GM12878 (cell line): ENCODE data around the gene STK4. TPM values are rescaled to one million over a fixed set of nuclear protein-coding genes. Genes with fewer than 3 reads are reported as not detected.

ENCODE experiments used
- ATAC-seq: fragments of 200-7000 bp; cut with Tn5 transposase; 3 replicates; pipeline ENCODE4 v1.9.1; 2020; ENCODE audit warnings: mild to moderate bottlenecking, moderate library complexity
- BruUV-seq: library from RNA; stranded (reverse); fragments of 400-500 nt; replicated peaks from 2 replicates; lab custom pipeline; 2021; lab: Mats Ljungman, UMichigan
- CTCF ChIA-PET: fragments of 300-600 bp; sonication (Branson Sonifier 250); formaldehyde crosslinking; extraction: SDS; loops from one replicate; lab custom pipeline; 2021; ENCODE audit warnings: inconsistent platforms; lab: Yijun Ruan, JAX
- POLR2A ChIA-PET: fragments of 350-600 bp; formaldehyde crosslinking; extraction: SDS; loops from one replicate; lab custom pipeline; 2021; ENCODE audit warnings: inconsistent platforms; lab: Charles Lee
- RAD21 ChIA-PET: fragments of 300-600 bp; sonication (Branson Sonifier 250); formaldehyde crosslinking; loops from one replicate; lab custom pipeline; 2023; ENCODE audit warnings: antibody characterized with exemption; ENCODE audit not compliant: unreplicated experiment; lab: Charles Lee
- SMC1A ChIA-PET: fragments of 300-600 bp; sonication (Branson Sonifier 250); formaldehyde crosslinking; loops from one replicate; lab custom pipeline; 2023; ENCODE audit not compliant: unreplicated experiment, uncharacterized antibody; lab: Charles Lee
- DNase-seq: peaks from one replicate; pipeline ENCODE4 v3.0.0-alpha.2; 2011; ENCODE audit warnings: low read depth, low spot score
- FAIRE-seq: peaks from 3 replicates; lab custom pipeline; 2011; peaks lifted over from hg19 to GRCh38; lab: Jason Lieb, UNC
- H2AFZ ChIP-seq: 2 replicates; pipeline ENCODE4 v1.6.0; 2011; ENCODE audit warnings: low read depth, low read length, control low read depth; ENCODE audit not compliant: control insufficient read depth
- H3K27ac ChIP-seq: 2 replicates; pipeline ENCODE4 v1.5.1; 2011; ENCODE audit warnings: control low read depth; ENCODE audit not compliant: control insufficient read depth, insufficient read depth
- H3K27me3 ChIP-seq, 2 experiments: replicated peaks in 1 of 2; 2 replicates each; pipeline versions ENCODE4 v1.6.0 to v1.6.1; 2011; ENCODE audit warnings: low read length in 1 of 2; ENCODE audit not compliant: control insufficient read depth in 2 of 2, insufficient read depth in 2 of 2
- H3K36me3 ChIP-seq, 2 experiments: 2 replicates each; pipeline ENCODE4 v1.5.1; 2011; ENCODE audit warnings: low read length in 1 of 2; ENCODE audit not compliant: control insufficient read depth in 2 of 2, insufficient read depth in 2 of 2
- H3K4me1 ChIP-seq: 2 replicates; pipeline ENCODE4 v1.6.1; 2011; ENCODE audit warnings: mild to moderate bottlenecking, low read length, moderate library complexity, mixed read lengths; ENCODE audit not compliant: control insufficient read depth, insufficient read depth
- H3K4me2 ChIP-seq: 2 replicates; pipeline ENCODE4 v1.6.0; 2011; ENCODE audit warnings: control low read depth; ENCODE audit not compliant: control insufficient read depth, insufficient read depth
- H3K4me3 ChIP-seq: fragments of 200-600 bp; sonication (generic); 2 replicates; pipeline ENCODE4 v1.5.1; 2016
- H3K79me2 ChIP-seq: 2 replicates; pipeline ENCODE4 v1.6.0; 2011; ENCODE audit warnings: low read length; ENCODE audit not compliant: control insufficient read depth, insufficient read depth
- H3K9ac ChIP-seq: 2 replicates; pipeline ENCODE4 v1.8.0; 2011; ENCODE audit warnings: low read length, control low read depth, mixed read lengths; ENCODE audit not compliant: control insufficient read depth, insufficient read depth
- H3K9me3 ChIP-seq: replicated peaks from 3 replicates; pipeline ENCODE4 v1.5.1; 2011; ENCODE audit warnings: mild to moderate bottlenecking, low read length; ENCODE audit not compliant: control insufficient read depth, insufficient read depth
- H4K20me1 ChIP-seq: 2 replicates; pipeline ENCODE4 v1.6.0; 2011; ENCODE audit not compliant: control insufficient read depth, insufficient read depth
- EZH2 ChIP-seq: IDR thresholded peaks from 2 replicates; pipeline ENCODE4 v1.6.1; 2012; ENCODE audit warnings: low read depth, mild to moderate bottlenecking, control low read depth, inconsistent platforms, low read length, borderline replicate concordance; ENCODE audit not compliant: control insufficient read depth
- IKZF2 ChIP-seq, 2 experiments: fragments of 450-650 bp; IDR thresholded peaks; 2 replicates each; pipeline ENCODE4 v1.6.1; 2017; ENCODE audit warnings: mild to moderate bottlenecking in 2 of 2, moderate library complexity in 2 of 2
- MXI1 ChIP-seq: fragments of 150-350 bp; IDR thresholded peaks from 2 replicates; pipeline ENCODE4 v1.6.1; 2011; ENCODE audit warnings: low read depth, mild to moderate bottlenecking, inconsistent platforms, low read length, improper control_type of control experiment
- NFYB ChIP-seq: IDR thresholded peaks from 2 replicates; pipeline ENCODE4 v1.6.1; 2011; ENCODE audit warnings: low read depth, mild to moderate bottlenecking, low read length, improper control_type of control experiment, moderate library complexity; ENCODE audit not compliant: insufficient read depth
- RFX5 ChIP-seq: IDR thresholded peaks from 2 replicates; pipeline ENCODE4 v1.6.1; 2011; ENCODE audit warnings: low read depth, low read length, improper control_type of control experiment
- SUZ12 ChIP-seq: fragments of 200-600 bp; sonication (generic); IDR thresholded peaks from one replicate; pipeline ENCODE4 v1.6.1; 2018; ENCODE audit warnings: antibody characterized with exemption, mild to moderate bottlenecking; ENCODE audit not compliant: unreplicated experiment
- TBL1XR1 ChIP-seq: IDR thresholded peaks from 2 replicates; pipeline ENCODE4 v1.6.1; 2012; ENCODE audit warnings: low read depth, low read length, improper control_type of control experiment
- WGBS: methylation state at CpG from one replicate; pipeline ENCODE4 v1.1.6; 2016; ENCODE audit warnings: low lambda C conversion rate; ENCODE audit not compliant: insufficient replicate concordance, insufficient coverage; ENCODE audit errors: missing lambda C conversion rate; 5-methylcytosine and 5-hydroxymethylcytosine counted together
- in situ Hi-C: fragments of 300-500 bp; cut with MboI; formaldehyde crosslinking; loops from 9 replicates; pipeline ENCODE4 v1.14.3; 2018; ENCODE audit warnings: mixed read lengths
- intact Hi-C: fragments of 100-400 bp; cut with micrococcal nuclease; formaldehyde crosslinking; loops from one replicate; pipeline ENCODE4 v1.14.2; 2022; ENCODE audit not compliant: unreplicated experiment
- polyA plus RNA-seq, 11 experiments: library from polyadenylated mRNA; depleted of rRNA in 4 of 11; unstranded in 6 of 11; stranded (reverse) in 5 of 11; fragments of >200 nt; fragmentation: Nextera tagmentation in 4 of 11; fragmentation: Illumina TruSeq in 1 of 11; extraction: Ambion mirVana in 4 of 11; extraction: Trizol in 1 of 11; gene quantifications; 1 replicate in 1 of 11; 2 replicates in 10 of 11; pipeline versions ENCODE4 v1.2.1 to v1.2.3, GENCODE V29; 2011 to 2016; ENCODE audit warnings: inconsistent platforms in 2 of 11, missing spikeins in 2 of 11, low read depth in 1 of 11
- total RNA-seq, 4 experiments: library from RNA; depleted of rRNA in 3 of 4; stranded (reverse); fragments of >200 nt in 3 of 4; fragmentation: Illumina TruSeq in 1 of 4; extraction: Trizol in 1 of 4; gene quantifications; 2 replicates each; pipeline versions ENCODE4 v1.2.1 to v1.2.3, GENCODE V29; 2013 to 2021
- TF ChIP-seq, protein P1 (sequence below): IDR thresholded peaks from 2 replicates; pipeline ENCODE4 v1.6.1; 2012; ENCODE audit warnings: low read depth, low read length, improper control_type of control experiment

Gene STK4
- total and polyA plus RNA-seq, 10 of the 15 experiments (the other 5 are each of a cell fraction or from before 2014, with no cell fraction given), result 24.0 to 135 (median 89.7) TPM

DNA sequence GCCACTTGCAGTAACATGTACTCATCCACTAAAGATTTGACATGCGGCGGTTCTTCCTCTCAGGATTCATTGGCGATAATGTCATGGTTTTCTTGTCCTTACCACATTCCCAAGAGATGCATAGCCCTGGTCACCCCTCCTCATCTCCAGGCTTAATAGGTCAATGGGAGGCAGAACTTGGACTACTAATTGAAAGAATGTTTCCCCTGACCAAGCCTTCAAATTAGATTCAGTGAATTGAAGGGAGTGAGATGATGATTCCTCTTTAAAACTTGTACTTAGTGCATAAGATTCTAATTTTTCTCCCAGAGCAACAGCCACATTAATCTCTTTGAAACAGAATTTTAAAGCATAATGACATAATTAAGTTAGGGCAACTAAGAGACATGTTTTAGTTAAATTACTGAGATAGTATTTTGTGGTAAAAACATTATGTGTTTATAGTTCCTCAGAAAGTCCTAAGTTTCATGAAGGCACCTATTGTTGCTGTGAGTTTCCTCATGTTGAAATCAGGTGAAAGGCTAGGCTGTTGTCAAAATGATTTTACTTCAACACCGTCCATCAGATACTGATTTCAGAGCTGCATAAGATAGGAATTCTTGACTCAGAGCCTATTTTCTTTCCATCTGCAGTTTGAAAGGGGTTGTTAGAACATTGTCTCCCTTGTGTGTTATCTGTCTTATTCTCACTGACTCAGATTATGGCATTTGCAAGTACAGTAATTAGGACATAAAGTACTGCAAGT lies 48.5 kb downstream of the STK4 start:
- H3K79me2 ChIP-seq, result peaks cover 9% of the 10 kb centered on the region
- in situ Hi-C loops (no loop called here), intact Hi-C loops (loop anchor here (5.0 kb wide), 1 partner anchor 82 kb away; no protein-coding TSS in a partner anchor)
- H3K4me3 ChIP-seq, result no peak overlapping the region
- H3K9me3 ChIP-seq, result no peaks in the 10 kb centered on the region
- H3K36me3 ChIP-seq, result peaks cover 5 to 42% of the 10 kb centered on the region in 2 experiments
- no peak overlapping the region for H2AFZ ChIP-seq
- H3K27me3 ChIP-seq, result no peaks in the 10 kb centered on the region
- POLR2A ChIA-PET, result no interaction called here
- H3K27ac ChIP-seq, result no peak overlapping the region
- no peaks in the 10 kb centered on the region for H3K4me1 ChIP-seq
- DNase-seq (no peak), FAIRE-seq (no peak), ATAC-seq (no peak)
- H4K20me1 ChIP-seq, result no peaks in the 10 kb centered on the region
- H3K4me2 ChIP-seq, result no peak overlapping the region
- BruUV-seq, result no TSS peak
- H3K9ac ChIP-seq, result no peak overlapping the region
- RAD21 ChIA-PET, result no interaction called here
- CTCF ChIA-PET, result interaction anchor here (0.7 to 4.6 kb wide), 5 partner anchors 13 to 80 kb away, joined by 3 to 65 read pairs (median 4); no protein-coding TSS in a partner anchor
- WGBS, result 97% methylated on average over 4 of the region's 4 CpGs
- TF ChIP-seq TBL1XR1 (no peak), MXI1 (no peak), SUZ12 (no peak), EZH2 (no peak), IKZF2 (IDR thresholded peaks at IDR 0.05) (no peak), RFX5 (no peak), NFYB (no peak)
- TF ChIP-seq, protein P1, sequence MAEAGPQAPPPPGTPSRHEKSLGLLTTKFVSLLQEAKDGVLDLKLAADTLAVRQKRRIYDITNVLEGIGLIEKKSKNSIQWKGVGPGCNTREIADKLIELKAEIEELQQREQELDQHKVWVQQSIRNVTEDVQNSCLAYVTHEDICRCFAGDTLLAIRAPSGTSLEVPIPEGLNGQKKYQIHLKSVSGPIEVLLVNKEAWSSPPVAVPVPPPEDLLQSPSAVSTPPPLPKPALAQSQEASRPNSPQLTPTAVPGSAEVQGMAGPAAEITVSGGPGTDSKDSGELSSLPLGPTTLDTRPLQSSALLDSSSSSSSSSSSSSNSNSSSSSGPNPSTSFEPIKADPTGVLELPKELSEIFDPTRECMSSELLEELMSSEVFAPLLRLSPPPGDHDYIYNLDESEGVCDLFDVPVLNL, result no peak
- SMC1A ChIA-PET, result interaction anchor here (1.0 to 2.7 kb wide), 2 partner anchors 36 to 80 kb away, joined by 4 to 13 read pairs; no protein-coding TSS in a partner anchor
